Panc1 (cell line): ENCODE measurements around the gene RAPGEF3.

Experiments used
- REST ChIP-seq, 2 experiments: IDR thresholded peaks; 2 replicates each; pipeline ENCODE4 v1.6.1; 2011 to 2012; ENCODE audit warnings: low read depth in 2 of 2, control low read depth in 1 of 2, low read length in 1 of 2, mild to moderate bottlenecking in 1 of 2, moderate library complexity in 1 of 2; ENCODE audit not compliant: insufficient read depth in 1 of 2
- TF ChIP-seq, protein P1 (sequence below): fragments of 450-650 bp; IDR thresholded peaks from 2 replicates; pipeline ENCODE4 v1.5.1; 2017; ENCODE audit warnings: mild to moderate bottlenecking

- TF ChIP-seq, protein P1, sequence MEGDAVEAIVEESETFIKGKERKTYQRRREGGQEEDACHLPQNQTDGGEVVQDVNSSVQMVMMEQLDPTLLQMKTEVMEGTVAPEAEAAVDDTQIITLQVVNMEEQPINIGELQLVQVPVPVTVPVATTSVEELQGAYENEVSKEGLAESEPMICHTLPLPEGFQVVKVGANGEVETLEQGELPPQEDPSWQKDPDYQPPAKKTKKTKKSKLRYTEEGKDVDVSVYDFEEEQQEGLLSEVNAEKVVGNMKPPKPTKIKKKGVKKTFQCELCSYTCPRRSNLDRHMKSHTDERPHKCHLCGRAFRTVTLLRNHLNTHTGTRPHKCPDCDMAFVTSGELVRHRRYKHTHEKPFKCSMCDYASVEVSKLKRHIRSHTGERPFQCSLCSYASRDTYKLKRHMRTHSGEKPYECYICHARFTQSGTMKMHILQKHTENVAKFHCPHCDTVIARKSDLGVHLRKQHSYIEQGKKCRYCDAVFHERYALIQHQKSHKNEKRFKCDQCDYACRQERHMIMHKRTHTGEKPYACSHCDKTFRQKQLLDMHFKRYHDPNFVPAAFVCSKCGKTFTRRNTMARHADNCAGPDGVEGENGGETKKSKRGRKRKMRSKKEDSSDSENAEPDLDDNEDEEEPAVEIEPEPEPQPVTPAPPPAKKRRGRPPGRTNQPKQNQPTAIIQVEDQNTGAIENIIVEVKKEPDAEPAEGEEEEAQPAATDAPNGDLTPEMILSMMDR, result no peak
- TF ChIP-seq REST (IDR thresholded peaks at IDR 0.05; ENCODE audit: insufficient read depth in 1 of 2, low read depth in 2 of 2, low read length in 1 of 2), result no peak
These were observed 32.8 kb downstream of the RAPGEF3 start for GRCh38 chr12:47725893-47726292.
